Muscle of back (tissue), 11 donors: Measurements from ENCODE around the gene ANO10. TPM values are rescaled to one million over a fixed set of nuclear protein-coding genes. Genes with fewer than 3 reads are reported as not detected.
"Not testable (repeated sequence)": the region's sequence is repeated elsewhere in the genome, so short reads cannot be mapped to it uniquely, and the experiment has no call there.

Source experiments
- DNase-seq, 3 donors: peaks; one replicate each; pipeline versions ENCODE4 v3.0.0 to v3.0.0-alpha.2; 2013
- polyA plus RNA-seq, 10 donors: library from polyadenylated mRNA; unstranded; fragments of 120-200 nt; gene quantifications; one replicate each; pipeline ENCODE4 v1.2.1, GENCODE V29; 2013; ENCODE audit not compliant: insufficient read length in 10 of 10

The ANO10 gene
- polyA plus RNA-seq, 10 donors, result 15.1 to 22.1 (median 17.9) TPM

GRCh38 chr3:43523454-43524053 lies 98.3 kb downstream of the ANO10 start:
- DNase-seq, result no peak

GRCh38 chr3:43522727-43523362 lies 99.0 kb downstream of the ANO10 start:
- no peak for DNase-seq

GRCh38 chr3:43521941-43522340 lies 99.9 kb downstream of the ANO10 start:
- no peak for DNase-seq

GRCh38 chr3:43518515-43518914 lies 103.3 kb downstream of the ANO10 start:
- DNase-seq, result not testable (repeated sequence)

GRCh38 chr3:43515970-43516635 lies 105.7 kb downstream of the ANO10 start:
- no peak for DNase-seq

GRCh38 chr3:43515208-43515917 lies 106.4 kb downstream of the ANO10 start:
- no peak for DNase-seq

- DNase-seq, result no peak
Measured at GRCh38 chr3:43512754-43513404, 108.9 kb downstream of the ANO10 start.

- no peak for DNase-seq
Measured at GRCh38 chr3:43506644-43507043, 115.2 kb downstream of the ANO10 start.

- DNase-seq, result peak in 1 of 3 donors; percentile 37
Measured at GRCh38 chr3:43505351-43505750, 116.5 kb downstream of the ANO10 start.

- peak; percentile 9 to 52 (median 17) for DNase-seq
Measured at GRCh38 chr3:43503067-43503728, 118.6 kb downstream of the ANO10 start.

- peak in 1 of 3 donors; percentile 19 for DNase-seq
Measured at GRCh38 chr3:43499256-43499655, 122.6 kb downstream of the ANO10 start.

- DNase-seq, result peak in 1 of 3 donors; percentile 7
Measured at GRCh38 chr3:43497905-43498365, 123.9 kb downstream of the ANO10 start.

GRCh38 chr3:43497422-43497821 lies 124.4 kb downstream of the ANO10 start:
- no peak for DNase-seq

- DNase-seq, result no peak
Measured at GRCh38 chr3:43496740-43497375, 125.0 kb downstream of the ANO10 start.

GRCh38 chr3:43492932-43493331 lies 128.9 kb downstream of the ANO10 start:
- not testable (repeated sequence) for DNase-seq

GRCh38 chr3:43491807-43492206 lies 130.0 kb downstream of the ANO10 start:
- DNase-seq, result not testable (repeated sequence)

- DNase-seq, result no peak
Measured at GRCh38 chr3:43490640-43491185, 131.1 kb downstream of the ANO10 start.

GRCh38 chr3:43489930-43490329 lies 131.9 kb downstream of the ANO10 start:
- DNase-seq, result no peak

- DNase-seq, result no peak
Measured at GRCh38 chr3:43485931-43486330, 135.9 kb downstream of the ANO10 start.

- DNase-seq, result no peak
Measured at GRCh38 chr3:43484926-43485488, 136.8 kb downstream of the ANO10 start.
